A673 (cell line): Measurements from ENCODE around the gene EFCAB9. TPM values are rescaled to one million over a fixed set of nuclear protein-coding genes. Genes with fewer than 3 reads are reported as not detected.

Experiments
- BruUV-seq: library from RNA; stranded (reverse); fragments of 400-500 nt; replicated peaks from 2 replicates; lab custom pipeline; 2021; lab: Mats Ljungman, UMichigan
- CTCF ChIA-PET: fragments of 300-600 bp; sonication (Branson Sonifier 250); formaldehyde crosslinking; loops from one replicate; lab custom pipeline; 2022; ENCODE audit warnings: antibody characterized with exemption; lab: Charles Lee
- POLR2A ChIA-PET: fragments of 300-600 bp; sonication (Branson Sonifier 250); formaldehyde crosslinking; loops from one replicate; lab custom pipeline; 2022; ENCODE audit warnings: antibody characterized with exemption; ENCODE audit not compliant: low non-redundant PET; lab: Charles Lee
- DNase-seq: peaks from one replicate; pipeline ENCODE4 v3.0.0-alpha.2; 2015; ENCODE audit warnings: low spot score
- H3K27ac ChIP-seq: fragments of 200-600 bp; sonication (generic); 2 replicates; pipeline ENCODE4 v1.5.1; 2016; ENCODE audit warnings: mixed run types, low read depth, mild to moderate bottlenecking, mixed read lengths, antibody characterized with exemption, low read length; ENCODE audit not compliant: poor library complexity, severe bottlenecking
- H3K27me3 ChIP-seq: fragments of 200-600 bp; sonication (generic); replicated peaks from 2 replicates; pipeline ENCODE4 v1.6.1; 2017; ENCODE audit warnings: mixed run types, low read depth, mild to moderate bottlenecking, mixed read lengths, antibody characterized with exemption, low read length; ENCODE audit not compliant: insufficient read depth, poor library complexity
- H3K36me3 ChIP-seq: fragments of 200-600 bp; sonication (generic); 2 replicates; pipeline ENCODE4 v1.6.1; 2016; ENCODE audit warnings: mixed run types, mild to moderate bottlenecking, mixed read lengths, antibody characterized with exemption, low read length; ENCODE audit not compliant: insufficient read depth, poor library complexity, severe bottlenecking
- H3K4me1 ChIP-seq: fragments of 200-600 bp; sonication (generic); 2 replicates; pipeline ENCODE4 v1.6.1; 2017; ENCODE audit warnings: mixed run types, mild to moderate bottlenecking, mixed read lengths, antibody characterized with exemption, low read length; ENCODE audit not compliant: insufficient read depth, poor library complexity, severe bottlenecking
- H3K4me3 ChIP-seq: fragments of 200-600 bp; sonication (generic); 2 replicates; pipeline ENCODE4 v1.5.1; 2016; ENCODE audit warnings: low read depth, mixed run types, mild to moderate bottlenecking, mixed read lengths, low read length; ENCODE audit not compliant: poor library complexity, severe bottlenecking
- H3K9me3 ChIP-seq: fragments of 200-600 bp; sonication (generic); 2 replicates; pipeline ENCODE4 v1.6.1; 2016; ENCODE audit warnings: mixed run types, low read depth, mild to moderate bottlenecking, mixed read lengths, antibody characterized with exemption, low read length; ENCODE audit not compliant: poor library complexity, severe bottlenecking
- CTCF ChIP-seq: fragments of 300-800, 200-600 bp; sonication (generic); conservative IDR thresholded peaks from 2 replicates; pipeline ENCODE4 v1.5.1; 2017; ENCODE audit warnings: low read depth, mild to moderate bottlenecking, antibody characterized with exemption, low read length, moderate library complexity, mixed read lengths
- EZH2 ChIP-seq: fragments of 200-600 bp; sonication (generic); IDR thresholded peaks from 2 replicates; pipeline ENCODE4 v1.6.1; 2017; ENCODE audit warnings: borderline replicate concordance, low read depth, mild to moderate bottlenecking, mixed read lengths, antibody characterized with exemption, low read length; ENCODE audit not compliant: poor library complexity, severe bottlenecking
- intact Hi-C: fragments of 100-400 bp; cut with micrococcal nuclease; formaldehyde crosslinking; loops from one replicate; pipeline ENCODE4 v1.10.0; 2022; ENCODE audit not compliant: unreplicated experiment
- total RNA-seq: library from RNA; stranded (reverse); gene quantifications from 2 replicates; pipeline ENCODE4 v1.2.3, GENCODE V29; 2021

The EFCAB9 gene
- total RNA-seq, 1 experiment from 2014 or later: not detected

GRCh38 chr5:172182291-172182690, 11.7 kb upstream of the EFCAB9 start:
- Histone ChIP-seq H3K4me3 (no peak overlapping the region), H3K27me3 (no peaks in the 10 kb centered on the region), H3K9me3 (no peaks in the 10 kb centered on the region), H3K4me1 (no peaks in the 10 kb centered on the region), H3K36me3 (no peaks in the 10 kb centered on the region), H3K27ac (no peak overlapping the region)
- DNase-seq: no peak
- ChIA-PET CTCF (interaction anchor here (0.6 kb wide), 1 partner anchor 8 kb away, joined by 6 read pairs; no protein-coding TSS in a partner anchor), POLR2A (no interaction called here)
- no TSS peak for BruUV-seq
- intact Hi-C loops: no loop called here
- TF ChIP-seq EZH2: no peak
- no peak for TF ChIP-seq CTCF

GRCh38 chr5:172183881-172184280, 10.1 kb upstream of the EFCAB9 start:
- POLR2A ChIA-PET: no interaction called here
- no peaks in the 10 kb centered on the region for H3K27me3 ChIP-seq
- CTCF ChIA-PET: no interaction called here
- no peaks in the 10 kb centered on the region for H3K4me1 ChIP-seq
- no TSS peak for BruUV-seq
- TF ChIP-seq EZH2: no peak
- TF ChIP-seq CTCF: no peak
- H3K4me3 ChIP-seq: no peak overlapping the region
- no peak for DNase-seq
- no peak overlapping the region for H3K27ac ChIP-seq
- H3K36me3 ChIP-seq: no peaks in the 10 kb centered on the region
- H3K9me3 ChIP-seq: no peaks in the 10 kb centered on the region
- intact Hi-C loops: no loop called here

- CTCF ChIA-PET: no interaction called here
- intact Hi-C loops: loop anchor here (5.0 kb wide), 2 partner anchors 97 to 178 kb away; partner anchors contain the start of genes FBXW11 and UBTD2
- Histone ChIP-seq H3K36me3 (no peaks in the 10 kb centered on the region), H3K27me3 (no peaks in the 10 kb centered on the region), H3K9me3 (no peaks in the 10 kb centered on the region), H3K4me3 (no peak overlapping the region), H3K4me1 (no peaks in the 10 kb centered on the region), H3K27ac (no peak overlapping the region)
- TF ChIP-seq EZH2 (no peak), CTCF (no peak)
- no peak for DNase-seq
- no TSS peak for BruUV-seq
- POLR2A ChIA-PET: no interaction called here
These were observed 8.9 kb upstream of the EFCAB9 start for GRCh38 chr5:172185096-172185461.
